Neural crest cell (in vitro differentiated cells): ENCODE data around the gene SH2D4B. TPM values are rescaled to one million over a fixed set of nuclear protein-coding genes. Genes with fewer than 3 reads are reported as not detected.

Experiments
- DNase-seq: peaks from one replicate; pipeline ENCODE4 v3.0.0; 2021; ENCODE audit warnings: low read depth, mixed read lengths, low spot score
- H3K27ac Mint-ChIP-seq: one replicate; pipeline ENCODE4 v1.8.0; 2021; ENCODE audit warnings: mild to moderate bottlenecking, mixed read lengths; ENCODE audit not compliant: unreplicated experiment
- H3K27me3 Mint-ChIP-seq: 2 replicates; pipeline ENCODE4 v1.8.0; 2021; ENCODE audit warnings: low read depth, mild to moderate bottlenecking, mixed read lengths
- H3K36me3 Mint-ChIP-seq: 2 replicates; pipeline ENCODE4 v1.8.0; 2021; ENCODE audit warnings: low read depth, mild to moderate bottlenecking, mixed read lengths
- H3K4me1 Mint-ChIP-seq: 2 replicates; pipeline ENCODE4 v1.8.0; 2021; ENCODE audit warnings: mixed read lengths
- H3K4me3 Mint-ChIP-seq: one replicate; pipeline ENCODE4 v1.8.0; 2021; ENCODE audit warnings: mild to moderate bottlenecking, mixed read lengths
- H3K9me3 Mint-ChIP-seq: 2 replicates; pipeline ENCODE4 v1.8.0; 2021; ENCODE audit warnings: mixed read lengths
- total RNA-seq: library from RNA; stranded (reverse); gene quantifications from 2 replicates; pipeline ENCODE4 v1.2.1, GENCODE V29; 2021
- TF ChIP-seq, protein P1 (sequence below): fragments of 200-600 bp; sonication (generic); conservative IDR thresholded peaks from 2 replicates; pipeline ENCODE4 v1.5.0; 2021; ENCODE audit warnings: antibody characterized with exemption, mild to moderate bottlenecking

SH2D4B gene
- total RNA-seq, 1 donor from 2014 or later: 0.09 TPM

DNA sequence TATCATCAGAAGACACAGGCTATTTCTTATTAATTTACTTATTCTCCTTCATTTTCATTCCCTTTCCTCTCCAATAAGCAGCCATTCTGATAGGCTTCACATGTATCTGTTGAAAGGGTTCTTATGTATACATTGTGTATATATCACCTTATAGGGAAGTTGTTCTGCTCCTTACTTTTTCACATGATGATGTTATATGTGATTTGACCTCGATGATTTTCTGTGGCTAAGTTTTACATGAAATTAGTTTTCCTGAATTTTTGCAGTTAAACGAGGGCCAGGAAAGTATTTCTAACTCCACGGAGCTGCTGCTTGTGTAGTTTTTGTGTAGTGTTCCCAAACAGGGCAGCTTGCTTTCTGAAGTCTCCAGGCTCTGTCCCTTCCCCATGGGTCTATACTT lies 84.5 kb downstream of the SH2D4B start:
- H3K36me3 Mint-ChIP-seq: peaks cover 5% of the 10 kb centered on the region
- TF ChIP-seq, protein P1, sequence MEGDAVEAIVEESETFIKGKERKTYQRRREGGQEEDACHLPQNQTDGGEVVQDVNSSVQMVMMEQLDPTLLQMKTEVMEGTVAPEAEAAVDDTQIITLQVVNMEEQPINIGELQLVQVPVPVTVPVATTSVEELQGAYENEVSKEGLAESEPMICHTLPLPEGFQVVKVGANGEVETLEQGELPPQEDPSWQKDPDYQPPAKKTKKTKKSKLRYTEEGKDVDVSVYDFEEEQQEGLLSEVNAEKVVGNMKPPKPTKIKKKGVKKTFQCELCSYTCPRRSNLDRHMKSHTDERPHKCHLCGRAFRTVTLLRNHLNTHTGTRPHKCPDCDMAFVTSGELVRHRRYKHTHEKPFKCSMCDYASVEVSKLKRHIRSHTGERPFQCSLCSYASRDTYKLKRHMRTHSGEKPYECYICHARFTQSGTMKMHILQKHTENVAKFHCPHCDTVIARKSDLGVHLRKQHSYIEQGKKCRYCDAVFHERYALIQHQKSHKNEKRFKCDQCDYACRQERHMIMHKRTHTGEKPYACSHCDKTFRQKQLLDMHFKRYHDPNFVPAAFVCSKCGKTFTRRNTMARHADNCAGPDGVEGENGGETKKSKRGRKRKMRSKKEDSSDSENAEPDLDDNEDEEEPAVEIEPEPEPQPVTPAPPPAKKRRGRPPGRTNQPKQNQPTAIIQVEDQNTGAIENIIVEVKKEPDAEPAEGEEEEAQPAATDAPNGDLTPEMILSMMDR: no peak
- no peak for DNase-seq
- H3K9me3 Mint-ChIP-seq: peaks cover 8% of the 10 kb centered on the region
- no peaks in the 10 kb centered on the region for H3K27me3 Mint-ChIP-seq
- no peaks in the 10 kb centered on the region for H3K4me1 Mint-ChIP-seq
- H3K27ac Mint-ChIP-seq: no peak overlapping the region
- H3K4me3 Mint-ChIP-seq: no peak overlapping the region

DNA sequence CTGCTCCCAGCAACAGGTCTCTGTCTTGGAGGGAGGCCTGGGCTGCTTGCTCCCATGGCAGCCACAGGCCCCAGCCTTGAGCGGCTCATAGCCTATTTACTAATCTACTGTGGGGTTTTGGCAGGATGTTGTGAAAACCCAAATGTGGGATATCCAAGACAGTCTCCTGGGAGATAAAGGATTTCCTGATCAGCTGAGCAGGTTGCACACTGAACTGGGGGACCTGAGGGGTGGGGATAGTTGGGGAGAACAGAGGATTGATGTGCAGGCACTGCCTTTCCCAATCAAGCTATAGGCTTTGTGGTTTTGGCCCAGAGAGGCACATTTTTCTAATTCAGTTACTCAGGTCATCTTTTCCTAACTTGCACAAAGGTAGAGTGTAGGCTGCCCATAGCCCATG lies 92.6 kb downstream of the SH2D4B start:
- no peak overlapping the region for H3K4me3 Mint-ChIP-seq
- peaks cover 7% of the 10 kb centered on the region for H3K36me3 Mint-ChIP-seq
- TF ChIP-seq, protein P1: no peak
- DNase-seq: no peak
- no peaks in the 10 kb centered on the region for H3K27me3 Mint-ChIP-seq
- peaks cover 15% of the 10 kb centered on the region for H3K9me3 Mint-ChIP-seq
- no peak overlapping the region for H3K27ac Mint-ChIP-seq
- H3K4me1 Mint-ChIP-seq: no peaks in the 10 kb centered on the region

DNA sequence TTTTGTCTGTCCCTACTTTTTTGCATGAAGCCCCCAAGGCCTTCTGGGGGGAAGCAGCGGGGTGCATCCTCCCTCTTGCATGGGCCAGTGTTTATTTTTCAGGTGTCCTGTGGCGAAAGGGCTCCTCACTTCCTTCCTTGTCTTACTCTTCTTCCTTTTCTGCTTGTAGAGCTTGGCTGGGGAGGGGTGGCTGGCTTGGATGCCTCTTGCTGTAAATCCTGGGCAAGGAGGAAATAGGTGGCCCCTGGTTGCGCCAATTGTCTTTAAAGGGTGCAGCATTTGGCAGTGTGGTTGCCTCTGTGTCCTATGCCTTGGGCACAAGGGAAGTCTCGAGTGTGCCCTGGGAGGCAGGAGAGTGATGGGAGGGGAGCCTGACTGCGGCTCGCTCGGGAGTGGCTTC lies 95.0 kb downstream of the SH2D4B start:
- Mint-ChIP-seq H3K4me3 (no peak overlapping the region), H3K9me3 (peaks cover 11% of the 10 kb centered on the region), H3K27ac (no peak overlapping the region), H3K27me3 (no peaks in the 10 kb centered on the region), H3K4me1 (no peaks in the 10 kb centered on the region), H3K36me3 (no peaks in the 10 kb centered on the region)
- DNase-seq: no peak
- TF ChIP-seq, protein P1: no peak

DNA sequence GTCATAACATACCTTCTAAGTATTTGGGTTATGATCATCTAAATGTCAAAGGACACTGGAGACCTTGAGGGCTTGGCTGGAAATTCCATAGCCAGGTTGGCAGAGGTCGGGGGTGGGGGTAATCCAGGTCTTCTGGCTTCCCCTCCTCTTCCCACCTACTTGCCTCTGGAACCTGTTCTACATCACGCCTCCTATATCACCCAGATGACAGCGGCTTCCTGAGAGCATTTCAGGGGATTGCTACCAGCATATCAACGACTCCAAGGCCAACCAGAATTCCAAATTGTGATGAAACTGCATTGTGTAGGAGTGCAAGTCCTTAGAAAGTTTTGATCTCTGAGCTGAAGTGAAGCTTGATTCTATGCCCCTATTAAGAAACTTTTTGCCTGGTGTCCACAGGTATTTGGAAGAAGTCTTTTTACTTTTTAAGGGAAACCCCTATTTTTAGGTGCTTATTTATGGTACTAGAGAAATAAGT lies 95.7 kb downstream of the SH2D4B start:
- DNase-seq: no peak
- Mint-ChIP-seq H3K36me3 (no peaks in the 10 kb centered on the region), H3K9me3 (peaks cover 11% of the 10 kb centered on the region), H3K27ac (no peak overlapping the region), H3K27me3 (no peaks in the 10 kb centered on the region), H3K4me1 (no peaks in the 10 kb centered on the region), H3K4me3 (no peak overlapping the region)
- TF ChIP-seq, protein P1: no peak

DNA sequence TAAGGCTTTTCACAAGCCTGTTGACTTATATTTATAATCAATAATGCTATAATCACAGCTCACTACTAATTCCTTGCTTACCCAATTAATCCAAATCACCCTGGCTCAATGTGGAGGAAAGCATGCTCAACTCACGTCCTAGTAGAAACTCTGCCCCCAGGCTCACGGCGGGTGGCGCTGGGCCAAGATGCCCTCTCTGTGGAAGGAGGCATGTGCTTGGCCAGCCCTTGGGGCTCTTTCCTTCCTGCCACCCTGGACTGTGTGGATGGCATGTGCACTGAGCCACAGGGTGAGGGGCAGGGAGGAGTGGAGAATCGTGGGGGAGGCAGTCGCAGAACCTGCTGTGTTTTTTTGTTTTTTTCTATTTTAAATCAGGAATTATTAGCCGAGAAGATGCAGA lies 96.2 kb downstream of the SH2D4B start:
- Mint-ChIP-seq H3K27ac (no peak overlapping the region), H3K36me3 (peaks cover 3% of the 10 kb centered on the region), H3K4me1 (no peaks in the 10 kb centered on the region), H3K9me3 (peaks cover 14% of the 10 kb centered on the region), H3K27me3 (peaks cover 3% of the 10 kb centered on the region), H3K4me3 (no peak overlapping the region)
- TF ChIP-seq, protein P1: no peak
- DNase-seq: no peak

DNA sequence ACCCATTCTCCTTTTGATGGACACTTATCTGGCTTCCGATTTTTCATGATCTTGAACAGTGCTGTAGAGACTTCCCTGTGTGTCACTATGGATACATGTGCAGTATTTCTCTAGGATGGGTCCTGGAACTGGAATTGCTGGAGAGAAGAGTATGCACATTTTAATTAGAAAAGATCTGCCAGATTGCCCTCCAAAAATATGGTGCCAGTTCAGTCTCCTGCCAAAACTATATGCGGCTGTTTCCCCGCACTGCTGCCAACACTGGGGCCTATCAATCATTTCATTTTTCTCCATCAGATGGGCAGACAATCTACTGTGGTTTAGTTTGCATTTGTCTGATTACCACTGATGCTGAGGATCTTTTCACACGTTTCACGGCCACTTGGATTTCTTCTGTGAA lies 105.0 kb downstream of the SH2D4B start:
- H3K27ac Mint-ChIP-seq: no peak overlapping the region
- H3K36me3 Mint-ChIP-seq: peaks cover 6% of the 10 kb centered on the region
- TF ChIP-seq, protein P1: no peak
- no peak for DNase-seq
- no peak overlapping the region for H3K4me3 Mint-ChIP-seq
- H3K9me3 Mint-ChIP-seq: peaks cover 5% of the 10 kb centered on the region
- H3K4me1 Mint-ChIP-seq: no peaks in the 10 kb centered on the region
- peaks cover 5% of the 10 kb centered on the region for H3K27me3 Mint-ChIP-seq
